Gastrocnemius medialis (tissue), 4 donors: Measurements from ENCODE around the gene TMEM132C.

Experiments used
- POLR2A ChIP-seq, 2 donors: fragments of 450-650 bp; IDR thresholded peaks; one replicate each; pipeline ENCODE4 v1.6.1; 2017; ENCODE audit warnings: antibody characterized with exemption in 2 of 2, mild to moderate bottlenecking in 2 of 2, moderate library complexity in 2 of 2
- TF ChIP-seq, protein P1 (sequence below), 5 experiments: fragments of 450-650 bp in 3 of 5; fragments of 200-600 bp in 2 of 5; sonication (generic) in 2 of 5; IDR thresholded peaks in 4 of 5; conservative IDR thresholded peaks in 1 of 5; 1 replicate in 4 of 5; 2 replicates in 1 of 5; pipeline ENCODE4 v1.5.1; 2016 to 2019; ENCODE audit warnings: antibody characterized with exemption in 5 of 5, mild to moderate bottlenecking in 3 of 5, moderate library complexity in 3 of 5

DNA sequence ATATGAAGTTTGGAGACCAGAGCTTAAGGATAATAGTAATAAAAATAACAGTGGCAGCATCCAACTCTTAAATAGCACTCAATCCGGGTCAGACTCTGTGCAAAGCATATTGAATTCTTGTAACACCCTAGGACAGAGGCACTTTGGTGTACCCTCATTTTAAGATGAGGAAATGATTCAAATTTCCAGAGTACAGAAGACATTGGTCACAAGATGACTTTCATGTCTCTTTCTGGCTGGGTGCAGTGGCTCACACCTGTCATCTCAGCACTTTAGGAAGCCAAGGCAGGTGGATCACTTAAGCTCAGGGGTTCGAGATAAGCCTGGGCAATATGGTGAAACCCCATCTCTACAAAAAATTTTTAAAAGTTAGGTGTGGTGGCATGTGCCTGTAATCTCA, 320.9 kb downstream of the TMEM132C start:
- TF ChIP-seq, protein P1, sequence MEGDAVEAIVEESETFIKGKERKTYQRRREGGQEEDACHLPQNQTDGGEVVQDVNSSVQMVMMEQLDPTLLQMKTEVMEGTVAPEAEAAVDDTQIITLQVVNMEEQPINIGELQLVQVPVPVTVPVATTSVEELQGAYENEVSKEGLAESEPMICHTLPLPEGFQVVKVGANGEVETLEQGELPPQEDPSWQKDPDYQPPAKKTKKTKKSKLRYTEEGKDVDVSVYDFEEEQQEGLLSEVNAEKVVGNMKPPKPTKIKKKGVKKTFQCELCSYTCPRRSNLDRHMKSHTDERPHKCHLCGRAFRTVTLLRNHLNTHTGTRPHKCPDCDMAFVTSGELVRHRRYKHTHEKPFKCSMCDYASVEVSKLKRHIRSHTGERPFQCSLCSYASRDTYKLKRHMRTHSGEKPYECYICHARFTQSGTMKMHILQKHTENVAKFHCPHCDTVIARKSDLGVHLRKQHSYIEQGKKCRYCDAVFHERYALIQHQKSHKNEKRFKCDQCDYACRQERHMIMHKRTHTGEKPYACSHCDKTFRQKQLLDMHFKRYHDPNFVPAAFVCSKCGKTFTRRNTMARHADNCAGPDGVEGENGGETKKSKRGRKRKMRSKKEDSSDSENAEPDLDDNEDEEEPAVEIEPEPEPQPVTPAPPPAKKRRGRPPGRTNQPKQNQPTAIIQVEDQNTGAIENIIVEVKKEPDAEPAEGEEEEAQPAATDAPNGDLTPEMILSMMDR (IDR thresholded peaks at IDR 0.05 in 4 of 5, conservative IDR thresholded peaks at IDR 0.05 in 1 of 5), result no peak
- no peak for TF ChIP-seq POLR2A (IDR thresholded peaks at IDR 0.05)
